ENCODE results near the gene RAB43. TPM values are rescaled to one million over a fixed set of nuclear protein-coding genes. Genes with fewer than 3 reads are reported as not detected.
A peak's percentile ranks its signal among the peaks of the same experiment; 100 is the strongest.
"Not testable (repeated sequence)": the region's sequence is repeated elsewhere in the genome, so short reads cannot be mapped to it uniquely, and the experiment has no call there.

Gene RAB43
- 36.8 and 37.3 TPM in 2 replicates for total RNA-seq (2014; rRNA removed; shearing (Covaris generic))

- DNase-seq (ENCODE audit: low spot score) = peak; percentile 90
These were observed at the start of gene RAB43 for GRCh38 chr3:129121792-129122411. RAB43 (minus strand) TSS chr3:129121804; CDS start chr3:129121489, 315 bp downstream.

GRCh38 chr3:129166579-129167332 lies 45.2 kb upstream of the RAB43 start:
- DNase-seq (ENCODE audit: low spot score) = no peak

GRCh38 chr3:129165594-129165993 lies 44.0 kb upstream of the RAB43 start:
- not testable (repeated sequence) for DNase-seq (ENCODE audit: low spot score)

- no peak for DNase-seq (ENCODE audit: low spot score)
These were observed 42.9 kb upstream of the RAB43 start for GRCh38 chr3:129164500-129164899.

- DNase-seq (ENCODE audit: low spot score) = peak; percentile 38
These were observed 41.4 kb upstream of the RAB43 start for GRCh38 chr3:129162729-129163579.

- DNase-seq (ENCODE audit: low spot score) = peak; percentile 66
These were observed 40.3 kb upstream of the RAB43 start for GRCh38 chr3:129161860-129162271.

GRCh38 chr3:129160891-129161859 lies 39.6 kb upstream of the RAB43 start, which contains the start of gene ISY1:
ISY1 (minus strand) TSS chr3:129161063; CDS start chr3:129160975, 88 bp downstream.
- peak; percentile 99 for DNase-seq (ENCODE audit: low spot score)

GRCh38 chr3:129144786-129145185 lies 23.2 kb upstream of the RAB43 start:
- no peak for DNase-seq (ENCODE audit: low spot score)

GRCh38 chr3:129141011-129141410 lies 19.4 kb upstream of the RAB43 start:
- DNase-seq (ENCODE audit: low spot score) = not testable (repeated sequence)

- no peak for DNase-seq (ENCODE audit: low spot score)
These were observed 18.3 kb upstream of the RAB43 start for GRCh38 chr3:129139911-129140310.

- DNase-seq (ENCODE audit: low spot score) = not testable (repeated sequence)
These were observed 14.7 kb upstream of the RAB43 start for GRCh38 chr3:129136275-129136674.

GRCh38 chr3:129132097-129132866 lies 10.7 kb upstream of the RAB43 start:
- DNase-seq (ENCODE audit: low spot score) = no peak

- DNase-seq (ENCODE audit: low spot score) = no peak
These were observed 10.0 kb upstream of the RAB43 start for GRCh38 chr3:129131465-129132088.

GRCh38 chr3:129130291-129130813 lies 8.7 kb upstream of the RAB43 start:
- DNase-seq (ENCODE audit: low spot score) = no peak

GRCh38 chr3:129128357-129129155 lies 7.0 kb upstream of the RAB43 start:
- DNase-seq (ENCODE audit: low spot score) = no peak

GRCh38 chr3:129126726-129127280 lies 5.2 kb upstream of the RAB43 start:
- no peak for DNase-seq (ENCODE audit: low spot score)

GRCh38 chr3:129123314-129124060 lies 1.9 kb upstream of the RAB43 start:
- peak; percentile 65 for DNase-seq (ENCODE audit: low spot score)

Data from HT-29 (cell line).